ENCODE measurements around the gene DENND4A. TPM values are rescaled to one million over a fixed set of nuclear protein-coding genes. Genes with fewer than 3 reads are reported as not detected.

DENND4A gene
- polyA plus RNA-seq, 1 donor, result 27.7 TPM

DNA sequence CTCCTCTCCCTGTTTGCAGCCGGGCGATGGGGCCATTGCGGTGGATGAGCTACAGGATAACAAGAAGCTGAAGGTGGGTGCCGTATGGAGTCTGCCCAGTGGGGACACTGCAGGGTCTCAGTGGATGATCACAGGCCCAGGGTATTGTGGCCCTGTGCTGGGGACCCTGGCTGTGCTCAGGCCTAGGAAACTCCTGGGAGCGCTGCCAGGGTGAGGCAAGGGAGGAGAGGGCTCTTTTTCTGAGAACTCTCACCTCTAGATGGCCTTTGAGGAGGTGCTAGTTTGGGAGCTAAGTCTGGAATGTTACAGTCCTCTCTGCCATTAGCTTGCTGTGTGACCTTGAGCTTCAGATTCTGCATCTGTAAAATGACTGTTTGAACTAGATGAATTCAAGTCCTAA lies 154.0 kb downstream of the DENND4A start:
- no peak for DNase-seq
- no CpG with 5 or more reads among the region's 5 CpGs for WGBS (ENCODE audit: insufficient coverage, low lambda C conversion rate)
- H3K27ac ChIP-seq (ENCODE audit: low read length), result no peak overlapping the region

DNA sequence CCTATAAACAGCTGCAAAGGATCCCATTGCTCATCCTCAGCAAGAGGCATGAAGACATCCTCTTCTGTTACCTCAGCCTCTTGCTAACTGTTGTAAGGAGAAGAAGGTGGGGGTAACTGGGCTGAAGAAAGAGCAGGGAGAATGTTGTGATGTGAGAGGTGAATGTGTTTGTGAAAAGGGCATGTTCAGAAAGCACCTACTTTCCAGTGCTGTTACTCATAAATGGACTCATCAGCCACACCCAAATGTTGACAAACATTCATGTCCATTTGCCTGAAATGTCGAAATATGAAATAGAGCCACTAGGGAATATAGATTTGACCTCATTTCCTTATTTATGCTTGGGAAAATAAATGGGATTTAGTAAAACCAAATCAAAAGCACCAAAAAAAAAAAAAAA lies 157.7 kb downstream of the DENND4A start:
- H3K9me3 ChIP-seq (ENCODE audit: control insufficient read depth, low read depth, low read length), result no peaks in the 10 kb centered on the region
- H3K27me3 ChIP-seq (ENCODE audit: control insufficient read depth, insufficient read depth, low read length), result no peaks in the 10 kb centered on the region
- H3K36me3 ChIP-seq (ENCODE audit: control insufficient read depth, insufficient read depth, low read length), result no peaks in the 10 kb centered on the region
- no peaks in the 10 kb centered on the region for H3K4me1 ChIP-seq (ENCODE audit: control insufficient read depth, insufficient read depth, low read length)
- WGBS (ENCODE audit: insufficient coverage, low lambda C conversion rate), result 100% methylated on average over 1 of the region's 1 CpG
- no peak overlapping the region for H3K4me3 ChIP-seq (ENCODE audit: low read length)
- DNase-seq, result no peak
- H3K27ac ChIP-seq (ENCODE audit: low read length), result no peak overlapping the region

More for the DNA sequence above, 154.0 kb downstream of the DENND4A start:
- H3K9me3 ChIP-seq (ENCODE audit: control insufficient read depth, low read depth, low read length), result no peaks in the 10 kb centered on the region
- no peaks in the 10 kb centered on the region for H3K4me1 ChIP-seq (ENCODE audit: control insufficient read depth, insufficient read depth, low read length)
- H3K4me3 ChIP-seq (ENCODE audit: low read length), result no peak overlapping the region
- no peaks in the 10 kb centered on the region for H3K36me3 ChIP-seq (ENCODE audit: control insufficient read depth, insufficient read depth, low read length)
- H3K27me3 ChIP-seq (ENCODE audit: control insufficient read depth, insufficient read depth, low read length), result no peaks in the 10 kb centered on the region

DNA sequence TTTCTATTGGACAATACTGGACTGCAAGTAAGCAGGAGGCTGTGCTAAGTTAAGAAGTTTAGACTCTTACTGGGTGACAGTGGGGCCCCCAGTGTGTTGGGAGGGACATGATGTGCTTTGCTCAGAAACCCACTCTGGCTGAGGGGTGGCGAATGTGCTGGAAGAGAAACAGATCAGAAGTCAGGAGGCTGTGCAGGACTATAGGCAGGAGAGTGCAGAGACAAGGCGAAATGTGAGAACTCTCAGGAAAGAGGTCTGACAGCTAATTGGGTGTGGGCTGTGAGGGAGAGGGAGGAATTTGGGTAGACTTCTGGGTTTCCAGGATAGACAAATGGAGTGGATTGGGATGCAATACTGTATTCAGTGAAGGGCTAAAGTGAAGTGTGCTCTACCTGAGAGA lies 158.3 kb downstream of the DENND4A start:
- Histone ChIP-seq H3K27me3 (ENCODE audit: control insufficient read depth, insufficient read depth, low read length) (no peaks in the 10 kb centered on the region), H3K27ac (ENCODE audit: low read length) (no peak overlapping the region), H3K4me1 (ENCODE audit: control insufficient read depth, insufficient read depth, low read length) (no peaks in the 10 kb centered on the region), H3K4me3 (ENCODE audit: low read length) (no peak overlapping the region), H3K36me3 (ENCODE audit: control insufficient read depth, insufficient read depth, low read length) (no peaks in the 10 kb centered on the region), H3K9me3 (ENCODE audit: control insufficient read depth, low read depth, low read length) (no peaks in the 10 kb centered on the region)
- WGBS (ENCODE audit: insufficient coverage, low lambda C conversion rate), result 75% methylated on average over 1 of the region's 2 CpGs
- DNase-seq, result no peak

DNA sequence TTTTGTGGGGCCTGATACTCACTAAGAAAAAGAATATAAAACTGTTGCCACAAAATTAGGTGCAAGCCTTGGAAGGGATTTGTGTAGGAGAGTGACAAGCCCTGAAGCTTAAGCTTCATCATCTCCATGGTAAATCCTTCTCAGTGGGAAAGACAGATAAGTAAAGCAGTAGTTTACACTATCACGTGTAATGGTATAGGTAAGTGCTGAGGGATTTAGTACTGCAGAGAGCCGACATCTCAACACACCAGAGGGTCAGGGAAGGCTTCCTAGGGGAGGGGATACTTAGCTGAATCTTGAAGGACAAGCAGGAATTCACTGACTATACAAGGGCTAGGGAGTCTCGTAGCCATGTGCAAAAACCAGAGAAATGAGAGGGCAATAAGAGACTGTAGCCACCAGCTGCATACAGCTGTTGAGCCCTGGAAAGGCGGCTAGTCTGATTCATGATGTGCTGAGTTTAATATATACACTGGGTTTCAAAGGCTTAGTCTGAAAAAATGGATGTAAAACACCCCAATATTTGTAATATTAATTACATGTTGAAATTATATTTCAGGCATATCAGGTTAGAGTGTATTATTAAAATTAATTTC lies 159.2 kb downstream of the DENND4A start:
- Histone ChIP-seq H3K27ac (ENCODE audit: low read length) (no peak overlapping the region), H3K36me3 (ENCODE audit: control insufficient read depth, insufficient read depth, low read length) (no peaks in the 10 kb centered on the region), H3K27me3 (ENCODE audit: control insufficient read depth, insufficient read depth, low read length) (no peaks in the 10 kb centered on the region), H3K9me3 (ENCODE audit: control insufficient read depth, low read depth, low read length) (no peaks in the 10 kb centered on the region), H3K4me3 (ENCODE audit: low read length) (no peak overlapping the region), H3K4me1 (ENCODE audit: control insufficient read depth, insufficient read depth, low read length) (no peaks in the 10 kb centered on the region)
- no peak for DNase-seq
- no CpG with 5 or more reads among the region's 4 CpGs for WGBS (ENCODE audit: insufficient coverage, low lambda C conversion rate)

DNA sequence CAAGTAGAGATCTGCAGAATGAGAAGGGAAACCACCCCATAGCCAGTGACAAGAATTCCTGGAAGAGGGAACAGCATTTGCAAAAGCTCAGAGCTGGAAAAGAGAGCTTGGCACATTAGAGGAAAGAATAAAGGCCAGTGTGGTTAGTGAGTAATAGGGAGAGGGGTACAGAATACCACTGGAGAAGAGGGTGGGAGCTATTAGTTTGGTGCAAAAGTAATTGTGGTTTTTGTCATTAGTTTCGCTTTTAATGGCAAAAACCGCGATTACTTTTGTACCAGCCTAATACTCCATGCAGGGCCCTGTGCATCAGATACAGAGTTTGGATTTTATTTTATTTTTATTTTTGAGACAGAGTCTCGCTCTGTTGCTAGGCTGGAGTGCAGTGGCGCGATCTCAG lies 160.6 kb downstream of the DENND4A start:
- H3K36me3 ChIP-seq (ENCODE audit: control insufficient read depth, insufficient read depth, low read length), result no peaks in the 10 kb centered on the region

DNA sequence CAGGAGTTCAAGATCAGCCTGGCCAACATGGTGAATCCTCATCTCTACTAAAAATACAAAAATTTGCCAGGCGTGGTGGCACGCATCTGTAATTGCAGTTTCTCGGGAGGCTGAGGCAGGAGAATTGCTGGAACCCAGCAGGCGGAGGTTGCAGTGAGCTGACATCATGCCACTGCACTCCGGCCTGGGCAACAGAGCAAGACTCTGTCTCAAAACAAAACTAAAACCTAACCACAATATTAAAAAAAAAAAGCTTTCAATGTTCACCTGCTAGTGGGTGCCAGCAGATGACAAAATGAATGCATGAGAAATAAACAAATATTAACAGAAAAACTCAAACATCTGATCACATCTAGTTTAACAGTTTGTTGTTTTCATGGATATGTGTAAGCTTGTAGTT lies 161.3 kb downstream of the DENND4A start:
- no CpG with 5 or more reads among the region's 5 CpGs for WGBS (ENCODE audit: insufficient coverage, low lambda C conversion rate)
- Histone ChIP-seq H3K9me3 (ENCODE audit: control insufficient read depth, low read depth, low read length) (no peaks in the 10 kb centered on the region), H3K4me1 (ENCODE audit: control insufficient read depth, insufficient read depth, low read length) (no peaks in the 10 kb centered on the region), H3K4me3 (ENCODE audit: low read length) (no peak overlapping the region), H3K27me3 (ENCODE audit: control insufficient read depth, insufficient read depth, low read length) (no peaks in the 10 kb centered on the region), H3K36me3 (ENCODE audit: control insufficient read depth, insufficient read depth, low read length) (peaks cover under 1% of the 10 kb centered on the region), H3K27ac (ENCODE audit: low read length) (no peak overlapping the region)
- DNase-seq, result no peak

More for the DNA sequence above, 160.6 kb downstream of the DENND4A start:
- no peak overlapping the region for H3K4me3 ChIP-seq (ENCODE audit: low read length)
- no peaks in the 10 kb centered on the region for H3K4me1 ChIP-seq (ENCODE audit: control insufficient read depth, insufficient read depth, low read length)
- no peak overlapping the region for H3K27ac ChIP-seq (ENCODE audit: low read length)
- H3K9me3 ChIP-seq (ENCODE audit: control insufficient read depth, low read depth, low read length), result no peaks in the 10 kb centered on the region
- WGBS (ENCODE audit: insufficient coverage, low lambda C conversion rate), result 100% methylated on average over 1 of the region's 6 CpGs
- no peak for DNase-seq
- H3K27me3 ChIP-seq (ENCODE audit: control insufficient read depth, insufficient read depth, low read length), result no peaks in the 10 kb centered on the region

DNA sequence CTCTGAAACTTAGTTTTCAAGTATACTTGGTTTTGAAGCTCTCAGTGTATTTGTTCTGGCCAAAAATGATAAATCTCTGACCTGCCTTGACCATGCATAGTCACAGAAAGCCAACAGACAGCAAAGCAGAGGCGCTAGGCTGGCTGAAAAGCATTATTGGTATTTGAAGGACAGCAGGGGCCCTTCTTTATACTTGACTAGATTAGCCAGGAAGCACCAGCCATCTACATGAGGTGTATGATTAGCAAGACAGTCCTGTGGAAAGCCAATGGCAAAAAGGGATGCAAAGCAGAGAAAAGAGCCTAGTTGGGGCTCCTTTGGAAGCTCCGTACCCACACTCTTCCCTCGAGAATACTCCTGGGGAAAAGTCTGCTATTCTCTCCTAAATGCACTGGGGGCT lies 162.5 kb downstream of the DENND4A start:
- no peak for DNase-seq
- WGBS (ENCODE audit: insufficient coverage, low lambda C conversion rate), result no CpG with 5 or more reads among the region's 3 CpGs
- Histone ChIP-seq H3K27ac (ENCODE audit: low read length) (no peak overlapping the region), H3K4me1 (ENCODE audit: control insufficient read depth, insufficient read depth, low read length) (no peaks in the 10 kb centered on the region), H3K9me3 (ENCODE audit: control insufficient read depth, low read depth, low read length) (no peaks in the 10 kb centered on the region), H3K4me3 (ENCODE audit: low read length) (no peak overlapping the region), H3K36me3 (ENCODE audit: control insufficient read depth, insufficient read depth, low read length) (peaks cover 13% of the 10 kb centered on the region), H3K27me3 (ENCODE audit: control insufficient read depth, insufficient read depth, low read length) (no peaks in the 10 kb centered on the region)

DNA sequence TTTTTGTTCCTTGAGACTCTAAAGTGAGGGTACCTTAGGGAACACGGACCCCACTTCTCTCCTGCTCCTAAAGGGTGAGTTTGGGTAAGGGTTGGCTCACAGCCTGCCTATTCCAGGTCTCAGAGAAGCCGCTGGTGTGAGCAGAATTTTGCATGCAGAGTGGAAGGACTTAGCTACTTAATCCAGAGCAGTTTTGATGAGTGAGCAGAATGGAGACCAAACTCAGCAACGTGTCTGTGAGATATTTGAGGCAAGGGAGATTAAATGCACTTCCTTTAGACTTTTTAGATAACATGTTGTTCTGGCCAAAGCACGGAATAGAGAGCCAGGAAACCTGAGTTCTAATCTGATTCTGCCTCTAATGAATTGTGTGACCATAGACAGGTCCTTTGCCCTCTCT lies 165.2 kb downstream of the DENND4A start:
- WGBS (ENCODE audit: insufficient coverage, low lambda C conversion rate), result 80% methylated on average over 1 of the region's 4 CpGs
- Histone ChIP-seq H3K27me3 (ENCODE audit: control insufficient read depth, insufficient read depth, low read length) (no peaks in the 10 kb centered on the region), H3K9me3 (ENCODE audit: control insufficient read depth, low read depth, low read length) (no peaks in the 10 kb centered on the region), H3K4me3 (ENCODE audit: low read length) (no peak overlapping the region), H3K4me1 (ENCODE audit: control insufficient read depth, insufficient read depth, low read length) (no peaks in the 10 kb centered on the region), H3K27ac (ENCODE audit: low read length) (no peak overlapping the region), H3K36me3 (ENCODE audit: control insufficient read depth, insufficient read depth, low read length) (peaks cover 20% of the 10 kb centered on the region)
- no peak for DNase-seq

DNA sequence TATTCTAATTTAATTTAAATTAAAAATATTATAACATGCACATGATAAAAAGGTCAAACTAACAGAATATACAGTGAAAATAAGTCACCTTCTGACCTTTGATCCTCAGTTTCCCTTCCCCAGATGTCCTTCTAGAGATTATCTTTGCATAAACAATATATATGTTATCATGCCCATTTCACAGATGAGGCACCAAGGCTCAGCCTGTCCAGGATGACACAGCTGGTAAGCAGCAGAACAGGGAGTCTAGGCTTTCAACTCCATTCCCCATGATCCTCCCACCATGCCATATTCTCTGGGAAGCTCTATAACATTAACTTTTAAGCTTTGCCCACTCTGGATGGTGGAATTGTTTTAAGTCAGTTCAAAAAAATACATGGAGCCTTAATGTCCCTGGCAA lies 169.0 kb downstream of the DENND4A start:
- no peak for DNase-seq
- Histone ChIP-seq H3K4me3 (ENCODE audit: low read length) (no peak overlapping the region), H3K27ac (ENCODE audit: low read length) (no peak overlapping the region), H3K9me3 (ENCODE audit: control insufficient read depth, low read depth, low read length) (no peaks in the 10 kb centered on the region), H3K36me3 (ENCODE audit: control insufficient read depth, insufficient read depth, low read length) (peaks cover 20% of the 10 kb centered on the region), H3K4me1 (ENCODE audit: control insufficient read depth, insufficient read depth, low read length) (no peaks in the 10 kb centered on the region), H3K27me3 (ENCODE audit: control insufficient read depth, insufficient read depth, low read length) (no peaks in the 10 kb centered on the region)

DNA sequence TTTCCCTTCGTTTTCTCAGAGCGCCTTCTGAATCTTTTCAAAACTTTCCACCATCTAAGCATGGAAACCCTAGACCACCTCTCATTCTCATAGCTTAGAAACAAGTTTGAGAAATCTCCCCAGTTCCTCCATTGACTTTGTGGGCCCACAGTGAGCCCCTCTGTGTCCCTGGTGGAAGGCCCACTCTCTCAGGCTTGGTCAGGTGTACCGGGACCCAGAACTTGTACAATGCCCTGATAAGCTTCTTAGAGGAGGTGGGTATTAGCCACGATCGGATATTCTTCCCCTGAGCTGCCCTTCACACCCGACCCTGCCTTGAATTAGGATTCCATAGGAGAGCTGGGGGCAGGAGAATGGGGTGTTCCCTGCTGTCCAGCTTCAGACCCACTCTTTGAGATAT lies 170.5 kb downstream of the DENND4A start, which contains the start of gene SLC24A1:
TSS of gene SLC24A1 (plus strand) at position 301 of the 400 bp plus-strand sequence. CDS start 2,143 bp downstream, outside the sequence.
- Histone ChIP-seq H3K27ac (ENCODE audit: low read length) (no peak within 1 kb of the TSS), H3K27me3 (ENCODE audit: control insufficient read depth, insufficient read depth, low read length) (no peaks in the 10 kb centered on the region)
- WGBS (ENCODE audit: insufficient coverage, low lambda C conversion rate), result no CpG with 5 or more reads among the region's 6 CpGs

DNA sequence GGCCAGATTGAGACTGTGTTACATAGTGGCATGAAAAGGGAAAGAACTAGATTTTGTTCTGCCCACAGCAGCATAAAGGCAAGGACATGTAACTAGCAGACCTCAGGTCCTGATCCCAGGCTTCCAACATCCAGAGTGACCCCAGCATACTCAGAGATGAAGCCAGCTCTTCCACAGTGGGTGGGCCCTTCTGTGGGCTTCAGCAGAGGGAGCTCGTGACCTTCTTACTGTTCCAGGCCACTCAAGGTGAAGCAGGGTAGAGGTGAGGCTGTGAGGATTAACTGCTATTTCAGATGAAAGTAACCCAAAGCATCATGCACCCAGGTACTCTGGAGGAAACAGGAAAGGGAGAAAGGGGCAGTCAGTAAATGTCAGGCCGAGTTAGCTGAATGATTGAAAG lies 171.3 kb downstream of the DENND4A start:
- DNase-seq, result no peak
- no peaks in the 10 kb centered on the region for H3K27me3 ChIP-seq (ENCODE audit: control insufficient read depth, insufficient read depth, low read length)
- no peak overlapping the region for H3K27ac ChIP-seq (ENCODE audit: low read length)
- no peak overlapping the region for H3K4me3 ChIP-seq (ENCODE audit: low read length)
- H3K36me3 ChIP-seq (ENCODE audit: control insufficient read depth, insufficient read depth, low read length), result peaks cover 19% of the 10 kb centered on the region
- no CpG with 5 or more reads among the region's 2 CpGs for WGBS (ENCODE audit: insufficient coverage, low lambda C conversion rate)
- H3K9me3 ChIP-seq (ENCODE audit: control insufficient read depth, low read depth, low read length), result no peaks in the 10 kb centered on the region
- H3K4me1 ChIP-seq (ENCODE audit: control insufficient read depth, insufficient read depth, low read length), result no peaks in the 10 kb centered on the region

More for the DNA sequence above, 170.5 kb downstream of the DENND4A start, which contains the start of gene SLC24A1:
- Histone ChIP-seq H3K4me1 (ENCODE audit: control insufficient read depth, insufficient read depth, low read length) (no peaks in the 10 kb centered on the region), H3K36me3 (ENCODE audit: control insufficient read depth, insufficient read depth, low read length) (peaks cover 20% of the 10 kb centered on the region), H3K4me3 (ENCODE audit: low read length) (no peak within 1 kb of the TSS), H3K9me3 (ENCODE audit: control insufficient read depth, low read depth, low read length) (no peaks in the 10 kb centered on the region)
- no peak for DNase-seq
